B cell (primary cell): Measurements from ENCODE around the gene RBM28.

Source experiments
- CTCF ChIP-seq: fragments of 200-600 bp; IDR thresholded peaks from one replicate; pipeline ENCODE4 v1.8.0; 2022; ENCODE audit warnings: antibody characterized with exemption, mild to moderate bottlenecking
- EZH2 ChIP-seq: IDR thresholded peaks from 2 replicates; pipeline ENCODE4 v1.6.1; 2012; ENCODE audit warnings: borderline replicate concordance, low read depth, mild to moderate bottlenecking, moderate library complexity, low read length; ENCODE audit not compliant: insufficient read depth, poor library complexity, severe bottlenecking

GRCh38 chr7:128374041-128374440 lies 30.3 kb upstream of the RBM28 start:
- TF ChIP-seq EZH2 (no peak), CTCF (no peak)
